Activated B cell treated with CpG ODN at 0.5 μM for 24 hours (primary cell): ENCODE results near the gene TFPI2. TPM values are rescaled to one million over a fixed set of nuclear protein-coding genes. Genes with fewer than 3 reads are reported as not detected.

Source experiments
- ATAC-seq: fragments of 200-7000 bp; cut with Tn5 transposase; one replicate; pipeline ENCODE4 v1.10.0; 2021; ENCODE audit warnings: low read depth, mild to moderate bottlenecking, moderate library complexity
- CTCF ChIA-PET: fragments of 350-600 bp; sonication (Branson Sonifier 250); formaldehyde crosslinking; loops from one replicate; lab custom pipeline; 2021; ENCODE audit warnings: antibody characterized with exemption; lab: Charles Lee
- POLR2A ChIA-PET: fragments of 350-600 bp; sonication (Branson Sonifier 250); formaldehyde crosslinking; loops from one replicate; lab custom pipeline; 2021; ENCODE audit warnings: antibody characterized with exemption; lab: Charles Lee
- DNase-seq: peaks from one replicate; pipeline ENCODE4 v3.0.0; 2022
- H3K27ac Mint-ChIP-seq: one replicate; pipeline ENCODE4 v1.8.0; 2020; ENCODE audit warnings: mixed read lengths
- H3K27me3 Mint-ChIP-seq: one replicate; pipeline ENCODE4 v1.8.0; 2021; ENCODE audit warnings: mixed read lengths
- H3K36me3 Mint-ChIP-seq: one replicate; pipeline ENCODE4 v1.8.0; 2021; ENCODE audit warnings: low read depth, mixed read lengths
- H3K4me1 Mint-ChIP-seq: one replicate; pipeline ENCODE4 v1.8.0; 2021; ENCODE audit warnings: mixed read lengths
- H3K4me3 Mint-ChIP-seq: one replicate; pipeline ENCODE4 v1.8.0; 2020; ENCODE audit warnings: mild to moderate bottlenecking, mixed read lengths
- H3K9me3 Mint-ChIP-seq: one replicate; pipeline ENCODE4 v1.8.0; 2020; ENCODE audit warnings: mixed read lengths
- CTCF ChIP-seq: fragments of 200-600 bp; IDR thresholded peaks from one replicate; pipeline ENCODE4 v1.8.0; 2022; ENCODE audit warnings: antibody characterized with exemption, mild to moderate bottlenecking
- intact Hi-C: fragments of 100-400 bp; cut with micrococcal nuclease; formaldehyde crosslinking; loops from one replicate; pipeline ENCODE4 v1.15.1; 2024
- total RNA-seq: library from RNA; stranded (reverse); gene quantifications from 2 replicates; pipeline ENCODE4 v1.2.3, GENCODE V29; 2022

TFPI2 gene
- total RNA-seq, 1 donor from 2014 or later = 1.4 TPM

GRCh38 chr7:93862651-93863050 lies 27.9 kb downstream of the TFPI2 start:
- H3K9me3 Mint-ChIP-seq = no peaks in the 10 kb centered on the region
- TF ChIP-seq CTCF = no peak
- ATAC-seq = no peak
- H3K27ac Mint-ChIP-seq = no peak overlapping the region
- H3K4me3 Mint-ChIP-seq = no peak overlapping the region
- DNase-seq = no peak
- no peaks in the 10 kb centered on the region for H3K36me3 Mint-ChIP-seq
- CTCF ChIA-PET = no interaction called here
- POLR2A ChIA-PET = no interaction called here
- no peaks in the 10 kb centered on the region for H3K4me1 Mint-ChIP-seq
- peaks cover 6% of the 10 kb centered on the region for H3K27me3 Mint-ChIP-seq
- intact Hi-C loops = no loop called here

GRCh38 chr7:93861325-93861949 lies 29.1 kb downstream of the TFPI2 start:
- POLR2A ChIA-PET = no interaction called here
- H3K4me3 Mint-ChIP-seq = no peak overlapping the region

GRCh38 chr7:93860261-93860660 lies 30.3 kb downstream of the TFPI2 start:
- ATAC-seq (no peak), DNase-seq (no peak)
- no peak overlapping the region for H3K27ac Mint-ChIP-seq
- no peaks in the 10 kb centered on the region for H3K9me3 Mint-ChIP-seq
- intact Hi-C loops = no loop called here
- TF ChIP-seq CTCF = no peak
- H3K4me3 Mint-ChIP-seq = no peak overlapping the region
- H3K4me1 Mint-ChIP-seq = no peaks in the 10 kb centered on the region
- H3K27me3 Mint-ChIP-seq = peaks cover 6% of the 10 kb centered on the region
- ChIA-PET CTCF (no interaction called here), POLR2A (no interaction called here)
- no peaks in the 10 kb centered on the region for H3K36me3 Mint-ChIP-seq

More at GRCh38 chr7:93861325-93861949, 29.1 kb downstream of the TFPI2 start:
- Mint-ChIP-seq H3K36me3 (no peaks in the 10 kb centered on the region), H3K27me3 (peaks cover 6% of the 10 kb centered on the region), H3K4me1 (no peaks in the 10 kb centered on the region), H3K27ac (no peak overlapping the region), H3K9me3 (no peaks in the 10 kb centered on the region)
- intact Hi-C loops = no loop called here
- no peak for TF ChIP-seq CTCF
- ATAC-seq (no peak), DNase-seq (no peak)
- CTCF ChIA-PET = no interaction called here

- H3K4me1 Mint-ChIP-seq = no peaks in the 10 kb centered on the region
- no peaks in the 10 kb centered on the region for H3K36me3 Mint-ChIP-seq
- H3K27ac Mint-ChIP-seq = no peak overlapping the region
- DNase-seq = no peak
- H3K4me3 Mint-ChIP-seq = no peak overlapping the region
- H3K27me3 Mint-ChIP-seq = peaks cover 6% of the 10 kb centered on the region
- no peak for TF ChIP-seq CTCF
- POLR2A ChIA-PET = no interaction called here
- H3K9me3 Mint-ChIP-seq = no peaks in the 10 kb centered on the region
- no peak for ATAC-seq
- CTCF ChIA-PET = no interaction called here
- intact Hi-C loops = no loop called here
These were observed 31.7 kb downstream of the TFPI2 start for GRCh38 chr7:93858857-93859256.

GRCh38 chr7:93856323-93856722 lies 34.2 kb downstream of the TFPI2 start:
- H3K9me3 Mint-ChIP-seq = no peaks in the 10 kb centered on the region
- ChIA-PET POLR2A (no interaction called here), CTCF (no interaction called here)
- H3K4me3 Mint-ChIP-seq = no peak overlapping the region
- ATAC-seq (no peak), DNase-seq (no peak)
- no peaks in the 10 kb centered on the region for H3K4me1 Mint-ChIP-seq
- no peak for TF ChIP-seq CTCF
- intact Hi-C loops = no loop called here
- H3K27me3 Mint-ChIP-seq = peaks cover 9% of the 10 kb centered on the region
- no peak overlapping the region for H3K27ac Mint-ChIP-seq
- H3K36me3 Mint-ChIP-seq = no peaks in the 10 kb centered on the region
